Panc1 (cell line): ENCODE data around the gene SNTB2. TPM values are rescaled to one million over a fixed set of nuclear protein-coding genes. Genes with fewer than 3 reads are reported as not detected.

Experiments used
- ATAC-seq: fragments of 200-7000 bp; cut with Tn5 transposase; 2 replicates; pipeline ENCODE4 v1.9.1; 2020; ENCODE audit warnings: mild to moderate bottlenecking, moderate library complexity
- BruUV-seq: library from RNA; stranded (reverse); fragments of 400-500 nt; replicated peaks from 2 replicates; lab custom pipeline; 2021; lab: Mats Ljungman, UMichigan
- CTCF ChIA-PET: fragments of 300-600 bp; sonication (Branson Sonifier 250); formaldehyde crosslinking; loops from one replicate; lab custom pipeline; 2022; ENCODE audit warnings: antibody characterized with exemption; lab: Charles Lee
- POLR2A ChIA-PET: fragments of 300-600 bp; sonication (Branson Sonifier 250); formaldehyde crosslinking; loops from one replicate; lab custom pipeline; 2022; ENCODE audit warnings: antibody characterized with exemption; lab: Charles Lee
- DNase-seq: peaks from one replicate; pipeline ENCODE4 v3.0.0-alpha.2; 2010; ENCODE audit warnings: low read depth, low spot score
- H3K27ac ChIP-seq: 2 replicates; pipeline ENCODE4 v1.5.1; 2011; ENCODE audit warnings: mild to moderate bottlenecking, low read length, inconsistent platforms
- H3K27me3 ChIP-seq: fragments of 200-500 bp; sonication (Bioruptor generic); 2 replicates; pipeline ENCODE4 v1.6.0; 2014; ENCODE audit warnings: low read length, inconsistent platforms; ENCODE audit not compliant: control insufficient read depth, insufficient read depth
- H3K36me3 ChIP-seq: fragments of 200-500 bp; sonication (Bioruptor generic); 2 replicates; pipeline ENCODE4 v1.5.1; 2014; ENCODE audit warnings: inconsistent platforms, mild to moderate bottlenecking, low read length, moderate library complexity; ENCODE audit not compliant: control insufficient read depth, insufficient read depth
- H3K4me1 ChIP-seq: 2 replicates; pipeline ENCODE4 v1.5.1; 2011; ENCODE audit warnings: inconsistent platforms, mild to moderate bottlenecking, low read length, moderate library complexity; ENCODE audit not compliant: control insufficient read depth, insufficient read depth
- H3K4me3 ChIP-seq, 2 experiments: 2 replicates each; pipeline ENCODE4 v1.5.1; 2011 to 2012; ENCODE audit warnings: low read depth in 2 of 2, low read length in 2 of 2, mild to moderate bottlenecking in 2 of 2, inconsistent platforms in 1 of 2, moderate library complexity in 1 of 2
- H3K9me3 ChIP-seq: fragments of 200-500 bp; sonication (Bioruptor generic); 2 replicates; pipeline ENCODE4 v1.5.1; 2014; ENCODE audit warnings: low read depth, mild to moderate bottlenecking, inconsistent platforms, low read length, moderate library complexity; ENCODE audit not compliant: control insufficient read depth, insufficient read depth
- CTCF ChIP-seq: fragments of 450-650 bp; IDR thresholded peaks from 2 replicates; pipeline ENCODE4 v1.5.1; 2017; ENCODE audit warnings: mild to moderate bottlenecking
- POLR2AphosphoS5 ChIP-seq: IDR thresholded peaks from 2 replicates; pipeline ENCODE4 v1.6.1; 2012; ENCODE audit warnings: mild to moderate bottlenecking, low read depth, low read length, moderate library complexity
- REST ChIP-seq, 2 experiments: IDR thresholded peaks; 2 replicates each; pipeline ENCODE4 v1.6.1; 2011 to 2012; ENCODE audit warnings: low read depth in 2 of 2, control low read depth in 1 of 2, low read length in 1 of 2, mild to moderate bottlenecking in 1 of 2, moderate library complexity in 1 of 2; ENCODE audit not compliant: insufficient read depth in 1 of 2
- SIN3A ChIP-seq: IDR thresholded peaks from 2 replicates; pipeline ENCODE4 v1.6.1; 2012; ENCODE audit warnings: low read depth, mild to moderate bottlenecking, low read length, moderate library complexity, borderline replicate concordance; ENCODE audit not compliant: insufficient read depth
- TCF7L2 ChIP-seq: IDR thresholded peaks from 2 replicates; pipeline ENCODE4 v1.6.1; 2011; ENCODE audit warnings: mild to moderate bottlenecking, low read depth, low read length, inconsistent platforms
- in situ Hi-C: cut with HindIII; loops from 2 replicates; pipeline ENCODE4 v1.10.0; 2016; ENCODE audit warnings: low sequenced_read_pairs, low pct_unique_long_range_greater_than_20kb
- intact Hi-C: fragments of 100-400 bp; cut with micrococcal nuclease; formaldehyde crosslinking; loops from one replicate; pipeline ENCODE4 v1.10.0; 2022; ENCODE audit not compliant: unreplicated experiment
- total RNA-seq: library from RNA; stranded (reverse); gene quantifications from one replicate; pipeline ENCODE4 v1.2.1, GENCODE V29; 2021; ENCODE audit not compliant: unreplicated experiment

The SNTB2 gene
- total RNA-seq, 1 experiment from 2014 or later, result 40.8 TPM

- no peak for DNase-seq
- ChIA-PET POLR2A (no interaction called here), CTCF (no interaction called here)
- TF ChIP-seq CTCF (no peak), TCF7L2 (no peak), SIN3A (no peak), REST (IDR thresholded peaks at IDR 0.05; ENCODE audit: insufficient read depth in 1 of 2, low read depth in 2 of 2, low read length in 1 of 2) (no peak), POLR2AphosphoS5 (no peak)
- intact Hi-C loops (no loop called here), in situ Hi-C loops (no loop called here)
- Histone ChIP-seq H3K36me3 (no peaks in the 10 kb centered on the region), H3K27ac (no peak overlapping the region), H3K27me3 (no peaks in the 10 kb centered on the region), H3K9me3 (no peaks in the 10 kb centered on the region), H3K4me3 (no peak overlapping the region), H3K4me1 (no peaks in the 10 kb centered on the region)
- no peak for ATAC-seq
- BruUV-seq, result no TSS peak
These were observed 111.3 kb downstream of the SNTB2 start for GRCh38 chr16:69298261-69298660.

- intact Hi-C loops (no loop called here), in situ Hi-C loops (no loop called here)
- DNase-seq (no peak), ATAC-seq (no peak)
- BruUV-seq, result no TSS peak
- POLR2A ChIA-PET, result interaction anchor here (0.6 kb wide), 1 partner anchor 177 kb away, joined by 9 read pairs; no protein-coding TSS in a partner anchor
- no peaks in the 10 kb centered on the region; the same call in 1 of the 2 replicates for H3K36me3 ChIP-seq
- CTCF ChIA-PET, result interaction anchor here (0.6 kb wide), 1 partner anchor 288 kb away, joined by 3 read pairs; no protein-coding TSS in a partner anchor
- H3K4me3 ChIP-seq, result no peak overlapping the region
- H3K27ac ChIP-seq, result no peak overlapping the region
- no peaks in the 10 kb centered on the region for H3K27me3 ChIP-seq
- no peaks in the 10 kb centered on the region for H3K4me1 ChIP-seq
- TF ChIP-seq REST (IDR thresholded peaks at IDR 0.05; ENCODE audit: insufficient read depth in 1 of 2, low read depth in 2 of 2, low read length in 1 of 2) (no peak), POLR2AphosphoS5 (no peak), SIN3A (no peak), TCF7L2 (no peak), CTCF (no peak)
- H3K9me3 ChIP-seq, result no peaks in the 10 kb centered on the region
These were observed 114.2 kb downstream of the SNTB2 start for GRCh38 chr16:69301187-69301586.
